Mesothelial cell of epicardium (in vitro differentiated cells): Measurements from ENCODE around the gene NR5A2. TPM values are rescaled to one million over a fixed set of nuclear protein-coding genes. Genes with fewer than 3 reads are reported as not detected.

Experiments used
- DNase-seq, 2 experiments: peaks; one replicate each; pipeline ENCODE4 v3.0.0; 2021; ENCODE audit warnings: low spot score in 2 of 2; ENCODE audit not compliant: unreplicated experiment in 2 of 2
- H3K27ac Mint-ChIP-seq: 2 replicates; pipeline ENCODE4 v1.8.0; 2021; ENCODE audit warnings: mixed read lengths
- H3K27me3 Mint-ChIP-seq: 2 replicates; pipeline ENCODE4 v1.8.0; 2021; ENCODE audit warnings: low read depth, mixed read lengths
- H3K36me3 Mint-ChIP-seq: 2 replicates; pipeline ENCODE4 v1.8.0; 2021; ENCODE audit warnings: mixed read lengths
- H3K4me1 Mint-ChIP-seq: 2 replicates; pipeline ENCODE4 v1.8.0; 2021; ENCODE audit warnings: mixed read lengths
- H3K4me3 Mint-ChIP-seq: 2 replicates; pipeline ENCODE4 v1.8.0; 2021; ENCODE audit warnings: mild to moderate bottlenecking, moderate library complexity, mixed read lengths
- H3K9me3 Mint-ChIP-seq: 2 replicates; pipeline ENCODE4 v1.8.0; 2021; ENCODE audit warnings: mixed read lengths
- CTCF ChIP-seq: fragments of 200-600 bp; sonication (generic); IDR thresholded peaks from one replicate; pipeline ENCODE4 v1.5.0; 2021; ENCODE audit warnings: antibody characterized with exemption; ENCODE audit not compliant: unreplicated experiment
- total RNA-seq: library from RNA; stranded (reverse); gene quantifications from 3 replicates; pipeline ENCODE4 v1.2.1, GENCODE V29; 2021

NR5A2 gene
- total RNA-seq, 1 donor from 2014 or later: 0.38 TPM

DNA sequence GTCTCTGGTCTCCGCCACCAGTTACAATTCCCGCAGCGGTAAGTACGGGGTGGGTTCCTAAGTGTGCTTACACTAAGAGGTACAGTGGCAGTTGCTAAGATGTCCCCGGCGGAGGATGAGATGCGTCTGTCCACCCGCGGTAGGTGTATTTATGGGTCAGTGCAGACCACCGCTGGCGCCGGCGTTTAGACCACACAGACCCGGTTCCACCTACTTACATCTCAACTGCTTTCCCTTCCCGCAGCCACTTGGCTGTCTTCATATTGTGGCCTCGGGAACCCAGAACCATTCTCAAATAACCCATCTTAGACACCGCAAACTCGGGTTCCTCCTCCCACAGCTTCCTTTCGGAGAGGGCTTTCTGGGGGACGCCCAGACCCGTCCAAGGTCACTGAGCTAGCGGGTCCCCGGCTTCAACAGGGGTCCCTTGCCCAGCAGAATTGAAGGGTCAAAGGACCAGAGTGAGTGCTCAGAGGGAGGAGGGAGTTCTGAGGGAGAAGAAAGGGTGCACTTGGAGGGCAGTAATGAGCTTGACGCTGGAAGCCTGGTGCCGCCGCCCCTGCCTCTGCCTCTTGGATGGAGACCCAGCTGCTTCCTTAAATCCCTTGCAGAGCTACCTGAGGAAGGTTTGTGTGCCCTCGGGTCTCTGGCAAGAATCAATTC lies 8.6 kb downstream of the NR5A2 start:
- H3K27ac Mint-ChIP-seq: no peak overlapping the region
- no peak for DNase-seq
- no peak overlapping the region for H3K4me3 Mint-ChIP-seq
- H3K27me3 Mint-ChIP-seq: peaks cover 17% of the 10 kb centered on the region
- TF ChIP-seq CTCF: no peak
- no peaks in the 10 kb centered on the region for H3K9me3 Mint-ChIP-seq
- peaks cover 11% of the 10 kb centered on the region for H3K4me1 Mint-ChIP-seq
- no peaks in the 10 kb centered on the region for H3K36me3 Mint-ChIP-seq

DNA sequence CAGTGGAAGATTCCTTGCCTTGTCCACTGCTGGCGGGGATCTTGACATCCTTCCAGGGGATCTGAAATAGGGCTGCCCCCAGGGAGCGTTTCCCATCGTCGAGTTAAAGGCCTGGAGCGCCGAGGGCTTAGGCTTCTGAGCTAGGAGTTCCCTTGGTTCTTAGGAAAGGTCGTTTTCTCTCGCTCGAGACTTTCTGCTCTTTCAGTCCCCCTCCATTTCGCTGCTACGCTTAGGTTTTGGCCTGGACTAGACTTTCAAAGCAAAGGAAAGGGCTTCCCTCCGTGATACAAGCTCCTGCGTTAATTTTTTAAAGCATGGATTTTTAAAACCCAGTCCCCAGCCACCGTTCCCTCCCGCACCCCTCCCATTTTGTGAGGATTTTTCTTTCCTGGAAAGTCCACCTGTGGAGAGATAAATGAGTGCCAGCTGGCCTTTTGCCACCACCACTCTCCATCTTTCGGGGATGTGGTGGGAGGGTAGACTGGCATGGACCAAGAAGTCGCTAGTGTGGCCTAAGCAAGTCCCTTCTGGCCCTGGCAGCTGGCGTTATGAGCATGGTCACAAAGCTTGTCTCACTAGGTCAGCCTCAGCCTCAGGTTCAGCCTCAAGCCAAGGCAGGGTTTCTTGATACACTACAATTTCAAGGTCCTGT lies 9.2 kb downstream of the NR5A2 start:
- no peak overlapping the region for H3K4me3 Mint-ChIP-seq
- no peak for DNase-seq
- H3K4me1 Mint-ChIP-seq: peaks cover 11% of the 10 kb centered on the region
- no peaks in the 10 kb centered on the region for H3K9me3 Mint-ChIP-seq
- H3K36me3 Mint-ChIP-seq: no peaks in the 10 kb centered on the region
- no peak overlapping the region for H3K27ac Mint-ChIP-seq
- peaks cover 23% of the 10 kb centered on the region for H3K27me3 Mint-ChIP-seq
- no peak for TF ChIP-seq CTCF

GRCh38 chr1:200037501-200037900 lies 10.0 kb downstream of the NR5A2 start:
- no peak for DNase-seq
- H3K9me3 Mint-ChIP-seq: no peaks in the 10 kb centered on the region
- no peak overlapping the region for H3K4me3 Mint-ChIP-seq
- H3K36me3 Mint-ChIP-seq: no peaks in the 10 kb centered on the region
- no peak for TF ChIP-seq CTCF
- peaks cover 31% of the 10 kb centered on the region for H3K27me3 Mint-ChIP-seq
- H3K4me1 Mint-ChIP-seq: peaks cover 13% of the 10 kb centered on the region
- no peak overlapping the region for H3K27ac Mint-ChIP-seq

- H3K27ac Mint-ChIP-seq: no peak overlapping the region
- DNase-seq: no peak
- H3K27me3 Mint-ChIP-seq: peaks cover 35% of the 10 kb centered on the region
- no peak for TF ChIP-seq CTCF
- H3K9me3 Mint-ChIP-seq: no peaks in the 10 kb centered on the region
- peaks cover 17% of the 10 kb centered on the region for H3K4me1 Mint-ChIP-seq
- no peaks in the 10 kb centered on the region for H3K36me3 Mint-ChIP-seq
- peak overlapping the region; percentile 32 for H3K4me3 Mint-ChIP-seq
These were observed 10.4 kb downstream of the NR5A2 start for GRCh38 chr1:200037904-200038303.

GRCh38 chr1:200038325-200038980 lies 10.9 kb downstream of the NR5A2 start:
- peaks cover 21% of the 10 kb centered on the region for H3K4me1 Mint-ChIP-seq
- no peak for DNase-seq

More at GRCh38 chr1:200038325-200038980, 10.9 kb downstream of the NR5A2 start:
- Mint-ChIP-seq H3K9me3 (no peaks in the 10 kb centered on the region), H3K36me3 (no peaks in the 10 kb centered on the region), H3K27me3 (peaks cover 40% of the 10 kb centered on the region), H3K4me3 (peak overlapping the region; percentile 59), H3K27ac (no peak overlapping the region)
- no peak for TF ChIP-seq CTCF
